GM10248 (cell line): Measurements from ENCODE around the gene SLC7A7.
"Not testable (repeated sequence)": the region's sequence is repeated elsewhere in the genome, so short reads cannot be mapped to it uniquely, and the experiment has no call there.

Source experiments
- CTCF ChIA-PET: fragments of 300-600 bp; sonication (Branson Sonifier 250); formaldehyde crosslinking; extraction: SDS; loops from one replicate; lab custom pipeline; 2021; ENCODE audit warnings: antibody characterized with exemption; lab: Yijun Ruan, JAX
- POLR2A ChIA-PET: fragments of 350-650 bp; sonication (Branson Sonifier 250); formaldehyde crosslinking; extraction: SDS; loops from one replicate; lab custom pipeline; 2020; ENCODE audit warnings: antibody characterized with exemption; lab: Yijun Ruan, JAX
- DNase-seq: peaks from one replicate; pipeline ENCODE4 v3.0.0; 2012; ENCODE audit errors: extremely low spot score
- TF ChIP-seq, protein P1 (sequence below): IDR thresholded peaks from 2 replicates; pipeline ENCODE4 v1.5.1; 2012; ENCODE audit warnings: mild to moderate bottlenecking, low read depth; ENCODE audit errors: extremely low read depth, missing control alignments, control extremely low read depth

The SLC7A7 gene

DNA sequence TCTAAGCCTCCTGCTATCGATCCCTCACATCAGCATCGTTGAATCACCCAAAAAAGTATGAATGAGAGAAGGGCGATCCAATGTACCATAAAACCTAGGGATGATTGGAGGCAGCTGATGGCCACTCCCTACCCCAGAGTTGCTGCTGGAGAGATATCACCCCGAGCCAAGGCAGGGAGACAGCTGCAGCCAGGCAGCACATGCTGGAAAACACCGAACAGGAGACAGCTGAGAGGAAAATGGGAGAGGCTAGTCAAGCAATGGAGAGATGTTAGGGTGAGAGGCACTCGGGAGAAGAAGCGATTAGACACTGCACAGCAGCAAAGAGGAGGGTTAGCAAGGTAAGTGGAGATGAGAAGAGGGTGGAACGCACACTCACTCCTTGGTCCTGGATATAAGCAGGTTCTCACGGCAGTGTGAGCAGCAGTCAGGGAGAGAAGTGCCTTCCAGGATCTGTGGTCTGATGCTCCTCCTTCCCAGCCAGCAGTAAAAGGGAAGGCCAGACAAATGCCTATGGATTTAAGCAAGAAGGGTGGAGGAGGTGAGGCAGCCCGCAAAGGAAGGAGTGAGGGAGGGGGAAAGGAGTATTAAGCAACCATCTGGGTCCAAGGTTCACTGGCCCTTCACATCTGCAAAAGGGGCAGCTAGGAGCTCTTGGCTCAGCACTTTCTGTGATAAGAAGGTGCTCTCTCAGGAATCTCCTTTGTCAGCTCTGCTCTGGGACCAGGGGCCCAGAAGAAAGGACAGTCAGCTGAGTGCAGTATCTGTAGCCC is at the start of gene SLC7A7:
SLC7A7 (minus strand) TSS at position 495 of the 773 bp plus-strand sequence. CDS start 2,037 bp downstream, outside the sequence.
- TF ChIP-seq, protein P1, sequence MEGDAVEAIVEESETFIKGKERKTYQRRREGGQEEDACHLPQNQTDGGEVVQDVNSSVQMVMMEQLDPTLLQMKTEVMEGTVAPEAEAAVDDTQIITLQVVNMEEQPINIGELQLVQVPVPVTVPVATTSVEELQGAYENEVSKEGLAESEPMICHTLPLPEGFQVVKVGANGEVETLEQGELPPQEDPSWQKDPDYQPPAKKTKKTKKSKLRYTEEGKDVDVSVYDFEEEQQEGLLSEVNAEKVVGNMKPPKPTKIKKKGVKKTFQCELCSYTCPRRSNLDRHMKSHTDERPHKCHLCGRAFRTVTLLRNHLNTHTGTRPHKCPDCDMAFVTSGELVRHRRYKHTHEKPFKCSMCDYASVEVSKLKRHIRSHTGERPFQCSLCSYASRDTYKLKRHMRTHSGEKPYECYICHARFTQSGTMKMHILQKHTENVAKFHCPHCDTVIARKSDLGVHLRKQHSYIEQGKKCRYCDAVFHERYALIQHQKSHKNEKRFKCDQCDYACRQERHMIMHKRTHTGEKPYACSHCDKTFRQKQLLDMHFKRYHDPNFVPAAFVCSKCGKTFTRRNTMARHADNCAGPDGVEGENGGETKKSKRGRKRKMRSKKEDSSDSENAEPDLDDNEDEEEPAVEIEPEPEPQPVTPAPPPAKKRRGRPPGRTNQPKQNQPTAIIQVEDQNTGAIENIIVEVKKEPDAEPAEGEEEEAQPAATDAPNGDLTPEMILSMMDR: no peak
- POLR2A ChIA-PET: interaction anchor here (0.5 to 0.6 kb wide), 2 partner anchors 9 to 164 kb away, joined by 4 to 5 read pairs; no protein-coding TSS in a partner anchor
- CTCF ChIA-PET: interaction anchor here (1.1 to 14.9 kb wide), 3 partner anchors 9 to 40 kb away, joined by 7 to 262 read pairs (median 7); no protein-coding TSS in a partner anchor
- DNase-seq: no peak

DNA sequence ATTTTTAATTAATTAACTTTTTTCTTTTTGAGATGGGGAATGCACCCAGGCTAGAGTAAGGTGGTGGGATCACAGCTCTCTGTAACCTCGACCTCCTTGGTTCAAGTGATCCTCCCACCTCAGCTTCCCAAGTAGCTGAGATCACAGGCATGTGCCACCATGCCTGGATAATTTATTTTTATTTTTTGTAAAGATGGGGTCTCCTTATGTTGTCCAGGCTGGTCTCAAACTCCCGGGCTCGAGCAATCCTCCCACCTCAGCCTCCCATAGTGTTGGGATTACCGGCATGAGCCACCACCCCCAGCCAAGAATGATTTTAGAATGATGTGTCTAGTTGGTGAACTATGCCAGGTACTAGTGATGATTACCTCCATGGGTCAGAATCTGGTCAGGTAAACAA is 49.7 kb upstream of the SLC7A7 start:
- ChIA-PET CTCF (interaction anchor here (0.7 to 6.9 kb wide), 7 partner anchors 12 to 267 kb away, joined by 3 to 76 read pairs (median 3); partner anchors contain the start of gene ABHD4), POLR2A (no interaction called here)
- DNase-seq: no peak
- TF ChIP-seq, protein P1: no peak

DNA sequence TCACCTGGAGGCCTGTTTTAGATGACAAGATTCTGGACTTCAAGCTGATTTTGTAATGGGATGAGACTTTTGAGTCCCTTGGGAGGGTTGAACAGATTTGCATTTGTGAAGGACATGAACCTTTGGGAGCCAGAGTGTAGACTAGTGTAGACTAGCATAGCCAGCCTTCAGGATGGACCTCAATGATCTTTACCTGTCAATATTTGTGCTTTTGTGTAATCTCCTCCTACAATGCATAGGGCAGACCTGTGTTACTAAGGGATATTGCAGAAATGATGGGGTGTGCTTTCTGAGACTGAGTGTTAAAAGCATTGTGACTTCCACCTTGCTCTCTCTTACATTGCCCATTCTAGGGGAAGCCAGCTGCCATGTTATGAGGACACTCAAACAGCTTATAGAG is 46.4 kb upstream of the SLC7A7 start:
- TF ChIP-seq, protein P1: no peak
- CTCF ChIA-PET: interaction anchor here (0.8 to 17.4 kb wide), 12 partner anchors 8 to 385 kb away, joined by 3 to 262 read pairs (median 6); partner anchors contain the start of genes LRP10 and SLC7A7
- POLR2A ChIA-PET: no interaction called here
- DNase-seq: no peak

DNA sequence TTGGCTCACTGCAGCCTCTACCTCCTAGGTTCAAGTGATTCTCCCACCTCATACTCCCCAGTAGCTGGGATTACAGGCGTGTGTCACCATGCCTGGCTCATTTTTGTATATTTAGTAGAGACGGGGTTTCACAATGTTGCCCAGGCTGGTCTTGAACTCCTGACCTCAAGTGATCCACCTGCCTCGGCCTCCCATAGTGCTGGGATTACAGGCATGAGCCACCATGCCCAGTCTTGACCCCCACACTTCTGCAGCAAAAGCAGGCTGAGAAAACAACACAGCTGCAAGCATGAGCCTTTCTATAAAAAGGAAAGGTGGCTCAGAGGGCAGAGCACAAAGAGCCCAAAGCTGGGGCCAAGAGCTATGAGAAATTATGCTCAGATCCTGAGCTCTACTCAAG is 45.1 kb upstream of the SLC7A7 start:
- ChIA-PET POLR2A (interaction anchor here (0.6 to 1.1 kb wide), 3 partner anchors 42 to 298 kb away, joined by 3 to 10 read pairs (median 8); no protein-coding TSS in a partner anchor), CTCF (interaction anchor here (1.0 to 17.4 kb wide), 7 partner anchors 12 to 207 kb away, joined by 3 to 262 read pairs (median 5); partner anchors contain the start of gene SLC7A7)
- DNase-seq: not testable (repeated sequence)

DNA sequence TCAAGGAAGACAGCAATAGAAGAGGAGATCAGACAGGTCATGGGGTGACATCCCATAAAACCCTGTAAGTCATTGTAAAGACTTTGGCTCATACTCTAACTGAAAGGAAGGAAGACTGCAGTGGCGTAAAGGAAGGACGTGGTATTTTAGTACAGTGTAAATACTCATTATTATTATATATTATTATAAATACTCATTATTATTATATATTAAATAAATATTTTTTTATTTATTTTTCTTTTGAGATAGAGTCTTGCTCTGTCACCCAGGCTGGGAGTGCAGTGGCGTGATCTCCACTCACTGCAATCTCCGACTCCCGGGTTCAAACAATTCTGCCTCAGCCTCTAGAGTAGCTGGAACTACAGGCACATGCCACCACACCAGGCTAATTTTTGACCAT is 41.2 kb upstream of the SLC7A7 start:
- ChIA-PET POLR2A (no interaction called here), CTCF (interaction anchor here (1.2 to 17.4 kb wide), 9 partner anchors 28 to 300 kb away, joined by 3 to 262 read pairs (median 23); partner anchors contain the start of gene SLC7A7)
- no peak for DNase-seq
- TF ChIP-seq, protein P1: no peak

DNA sequence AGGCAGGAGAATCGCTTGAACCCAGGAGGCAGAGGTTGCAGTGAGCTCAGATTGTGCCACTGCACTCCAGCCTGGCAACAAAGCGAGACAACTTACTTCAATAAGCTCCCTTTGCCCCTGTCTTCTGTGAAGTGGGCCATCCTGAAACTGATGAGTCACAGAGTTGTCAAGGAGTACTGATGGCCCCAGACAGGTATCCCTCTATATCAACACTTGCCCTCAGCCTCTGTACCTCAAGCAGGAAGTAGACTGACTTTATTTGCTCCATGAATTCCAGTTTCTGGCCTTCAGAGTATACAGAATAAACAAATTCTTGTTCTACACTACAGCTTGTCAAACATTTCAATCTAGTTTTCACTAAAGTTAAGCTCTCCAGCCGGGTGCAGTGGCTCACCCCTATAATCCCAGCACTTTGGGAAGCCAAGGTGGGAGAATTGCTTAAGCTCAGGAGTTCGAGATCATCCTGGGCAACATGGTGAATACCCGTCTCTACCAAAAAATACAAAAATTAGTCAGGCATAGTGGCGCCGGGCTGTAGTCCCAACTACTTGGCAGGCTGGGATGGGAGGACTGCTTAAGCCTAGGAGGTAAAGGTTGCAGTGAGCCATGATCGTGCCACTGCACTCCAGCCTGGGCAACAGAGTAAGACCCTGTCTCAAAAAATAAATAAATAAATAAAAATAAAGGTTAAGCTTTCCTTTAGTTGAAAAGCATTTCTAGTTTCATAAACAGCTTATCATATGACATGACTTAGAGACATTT is 39.9 kb upstream of the SLC7A7 start:
- ChIA-PET POLR2A (no interaction called here), CTCF (interaction anchor here (0.7 to 17.4 kb wide), 31 partner anchors 9 to 465 kb away, joined by 3 to 262 read pairs (median 6); partner anchors contain the start of genes ABHD4, LRP10 and SLC7A7)
- TF ChIP-seq, protein P1: no peak
- DNase-seq: no peak

DNA sequence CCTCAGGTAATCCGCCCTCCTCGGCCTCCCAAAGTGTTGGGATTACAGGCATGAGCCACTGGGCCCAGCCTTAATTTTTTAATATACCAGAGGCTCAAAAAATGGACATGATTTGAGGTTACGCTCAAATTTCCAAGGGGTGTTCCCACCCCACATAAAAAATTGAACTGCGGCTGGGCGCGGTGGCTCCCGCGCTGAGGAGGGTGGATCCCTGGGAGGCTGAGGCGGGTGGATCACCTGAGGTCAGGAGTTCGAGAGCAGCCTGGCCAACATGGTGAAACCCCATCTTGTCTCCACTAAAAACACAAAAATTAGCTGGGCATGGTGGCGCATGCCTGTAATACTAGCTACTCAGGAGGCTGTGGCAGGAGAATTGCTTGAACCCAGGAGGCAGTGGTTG is 39.1 kb upstream of the SLC7A7 start:
- POLR2A ChIA-PET, DNase-seq: not testable (repeated sequence)
- CTCF ChIA-PET: interaction anchor here (0.7 to 17.4 kb wide), 44 partner anchors 10 to 464 kb away, joined by 3 to 262 read pairs (median 7); partner anchors contain the start of genes ABHD4, LRP10, OXA1L and REM2
